IMR-90 (cell line): ENCODE measurements around the gene IL16. TPM values are rescaled to one million over a fixed set of nuclear protein-coding genes. Genes with fewer than 3 reads are reported as not detected.

Experiments used
- ATAC-seq: fragments of 200-7000 bp; cut with Tn5 transposase; 2 replicates; pipeline ENCODE4 v1.9.1; 2020; ENCODE audit warnings: low read depth, mild to moderate bottlenecking, moderate library complexity
- BruUV-seq: library from RNA; stranded (reverse); fragments of 400-500 nt; replicated peaks from 2 replicates; lab custom pipeline; 2021; lab: Mats Ljungman, UMichigan
- CTCF ChIA-PET: fragments of 300-600 bp; formaldehyde crosslinking; extraction: SDS; loops from one replicate; lab custom pipeline; 2021; ENCODE audit warnings: antibody characterized with exemption; lab: Yijun Ruan, JAX
- POLR2A ChIA-PET: fragments of 300-600 bp; sonication (Branson Sonifier 250); formaldehyde crosslinking; loops from one replicate; lab custom pipeline; 2022; ENCODE audit warnings: antibody characterized with exemption; ENCODE audit not compliant: unreplicated experiment; lab: Charles Lee
- DNase-seq: peaks from one replicate; pipeline ENCODE4 v3.0.0; 2013
- H2AFZ ChIP-seq: replicated peaks from 2 replicates; pipeline ENCODE3; 2013; ENCODE audit warnings: low read length, mild to moderate bottlenecking; ENCODE audit not compliant: poor library complexity
- H2AK5ac ChIP-seq: 2 replicates; pipeline ENCODE4 v1.6.1; 2013; ENCODE audit warnings: low read depth, low read length, inconsistent platforms
- H2AK9ac ChIP-seq: replicated peaks from 2 replicates; pipeline ENCODE3; 2013; ENCODE audit warnings: mild to moderate bottlenecking, low read depth, low read length, moderate library complexity; ENCODE audit not compliant: poor library complexity
- H2BK120ac ChIP-seq: 2 replicates; pipeline ENCODE4 v1.6.1; 2013; ENCODE audit warnings: low read depth, low read length, inconsistent platforms
- H2BK15ac ChIP-seq: 3 replicates; pipeline ENCODE4 v1.6.1; 2013; ENCODE audit warnings: low read depth, low read length, inconsistent platforms
- H2BK20ac ChIP-seq: 2 replicates; pipeline ENCODE4 v1.6.1; 2013; ENCODE audit warnings: low read depth, mild to moderate bottlenecking, inconsistent platforms, low read length, moderate library complexity
- H2BK5ac ChIP-seq: 2 replicates; pipeline ENCODE4 v1.6.1; 2013; ENCODE audit warnings: mild to moderate bottlenecking, low read depth, low read length, inconsistent platforms; ENCODE audit not compliant: poor library complexity, severe bottlenecking
- H3K14ac ChIP-seq: replicated peaks from 2 replicates; pipeline ENCODE4 v1.6.1; 2013; ENCODE audit warnings: low read depth, low read length, inconsistent platforms
- H3K18ac ChIP-seq: 2 replicates; pipeline ENCODE4 v1.6.1; 2013; ENCODE audit warnings: low read depth, low read length, control low read depth
- H3K23ac ChIP-seq: 2 replicates; pipeline ENCODE4 v1.6.1; 2013; ENCODE audit warnings: low read depth, low read length, inconsistent platforms
- H3K27ac ChIP-seq: 2 replicates; pipeline ENCODE4 v1.5.1; 2013; ENCODE audit warnings: mild to moderate bottlenecking, control low read depth, low read length; ENCODE audit not compliant: insufficient read depth
- H3K27me3 ChIP-seq: 2 replicates; pipeline ENCODE4 v1.6.1; 2013; ENCODE audit warnings: low read length; ENCODE audit not compliant: control insufficient read depth, insufficient read depth
- H3K36me3 ChIP-seq: 2 replicates; pipeline ENCODE4 v1.6.1; 2013; ENCODE audit warnings: low read length, mixed read lengths; ENCODE audit not compliant: control insufficient read depth, insufficient read depth
- H3K4ac ChIP-seq: 2 replicates; pipeline ENCODE4 v1.6.1; 2013; ENCODE audit warnings: low read depth, low read length, inconsistent platforms
- H3K4me1 ChIP-seq: 2 replicates; pipeline ENCODE4 v1.6.1; 2013; ENCODE audit warnings: low read length, mixed read lengths; ENCODE audit not compliant: control insufficient read depth, insufficient read depth
- H3K4me2 ChIP-seq: 2 replicates; pipeline ENCODE4 v1.6.1; 2013; ENCODE audit warnings: low read depth, mild to moderate bottlenecking, control low read depth, low read length, moderate library complexity
- H3K4me3 ChIP-seq: 2 replicates; pipeline ENCODE4 v1.5.1; 2013; ENCODE audit warnings: low read depth, mild to moderate bottlenecking, control low read depth, low read length, moderate library complexity; ENCODE audit not compliant: insufficient read depth
- H3K56ac ChIP-seq: 2 replicates; pipeline ENCODE4 v1.6.1; 2013; ENCODE audit warnings: low read length, inconsistent platforms; ENCODE audit not compliant: insufficient read depth; ENCODE audit errors: extremely low read depth
- H3K79me1 ChIP-seq, 2 experiments: 2 replicates each; pipeline ENCODE4 v1.6.1; 2013; ENCODE audit warnings: low read length in 2 of 2, inconsistent platforms in 1 of 2, low read depth in 1 of 2
- H3K9ac ChIP-seq: 2 replicates; pipeline ENCODE4 v1.6.1; 2013; ENCODE audit warnings: low read depth, low read length, control low read depth
- H3K9me1 ChIP-seq: 2 replicates; pipeline ENCODE4 v1.6.1; 2013; ENCODE audit warnings: low read length, inconsistent platforms; ENCODE audit not compliant: insufficient read depth
- H3K9me3 ChIP-seq: 2 replicates; pipeline ENCODE4 v1.6.1; 2013; ENCODE audit warnings: low read length; ENCODE audit not compliant: control insufficient read depth, insufficient read depth
- H4K20me1 ChIP-seq: 2 replicates; pipeline ENCODE4 v1.6.1; 2013; ENCODE audit warnings: low read length, inconsistent platforms; ENCODE audit not compliant: insufficient read depth
- H4K5ac ChIP-seq: 2 replicates; pipeline ENCODE4 v1.6.1; 2013; ENCODE audit warnings: mild to moderate bottlenecking, low read depth, low read length, control low read depth
- H4K8ac ChIP-seq, 2 experiments: 2 replicates each; pipeline ENCODE4 v1.6.1; 2013; ENCODE audit warnings: low read depth in 2 of 2, low read length in 2 of 2, control low read depth in 1 of 2, inconsistent platforms in 1 of 2
- H4K91ac ChIP-seq: 2 replicates; pipeline ENCODE4 v1.6.1; 2013; ENCODE audit warnings: low read depth, low read length, inconsistent platforms; ENCODE audit not compliant: insufficient read depth
- CEBPB ChIP-seq: IDR thresholded peaks from 2 replicates; pipeline ENCODE4 v1.6.1; 2012; ENCODE audit warnings: low read depth, low read length, improper control_type of control experiment
- CHD1 ChIP-seq: IDR thresholded peaks from 2 replicates; pipeline ENCODE4 v1.6.1; 2012; ENCODE audit warnings: low read depth, low read length, improper control_type of control experiment
- MAFK ChIP-seq: IDR thresholded peaks from 2 replicates; pipeline ENCODE4 v1.6.1; 2012; ENCODE audit warnings: low read depth, low read length, improper control_type of control experiment
- MAZ ChIP-seq: IDR thresholded peaks from 2 replicates; pipeline ENCODE4 v1.6.1; 2012; ENCODE audit warnings: low read depth, mild to moderate bottlenecking, low read length, improper control_type of control experiment, moderate library complexity, borderline replicate concordance
- RAD21 ChIP-seq: IDR thresholded peaks from 2 replicates; pipeline ENCODE4 v1.6.1; 2012; ENCODE audit warnings: low read length, improper control_type of control experiment
- WGBS, 2 experiments: methylation state at CpG; one replicate each; pipeline versions ENCODE4 v1.1.5 to v1.1.7; 2013; ENCODE audit warnings: missing lambda C conversion rate in 2 of 2; ENCODE audit not compliant: insufficient read length in 1 of 2; ENCODE audit errors: extremely low coverage in 2 of 2; 5-methylcytosine and 5-hydroxymethylcytosine counted together
- dilution Hi-C: fragments of 300-500 bp; cut with HindIII; formaldehyde crosslinking; loops from one replicate; pipeline ENCODE4 v1.14.3; 2018; ENCODE audit warnings: low sequenced_read_pairs; ENCODE audit not compliant: unreplicated experiment
- in situ Hi-C: fragments of 300-500 bp; cut with MboI; formaldehyde crosslinking; loops from 3 replicates; pipeline ENCODE4 v1.14.3; 2019; ENCODE audit warnings: low sequenced_read_pairs, inconsistent platforms, mixed read lengths
- intact Hi-C: fragments of 100-400 bp; cut with micrococcal nuclease; formaldehyde crosslinking; loops from 2 replicates; pipeline ENCODE4 v1.10.0; 2022
- polyA plus RNA-seq, 3 experiments: library from polyadenylated mRNA; depleted of rRNA; stranded (reverse); fragments of >200 nt; gene quantifications; 2 replicates each; pipeline ENCODE4 v1.2.3, GENCODE V29; 2012; ENCODE audit warnings: low replicate concordance in 1 of 3
- total RNA-seq: library from RNA; depleted of rRNA; stranded (reverse); fragments of >200 nt; gene quantifications from 2 replicates; pipeline ENCODE4 v1.2.3, GENCODE V29; 2012
- TF ChIP-seq, protein P1 (sequence below): fragments of 150-350 bp; IDR thresholded peaks from 2 replicates; pipeline ENCODE4 v1.6.1; 2016; ENCODE audit warnings: low read depth, mild to moderate bottlenecking, low read length, moderate library complexity, borderline replicate concordance

The IL16 gene
- total and polyA plus RNA-seq, 2 of the 4 experiments (the other 2 are of a cell fraction): 0.18 to 0.27 TPM

DNA sequence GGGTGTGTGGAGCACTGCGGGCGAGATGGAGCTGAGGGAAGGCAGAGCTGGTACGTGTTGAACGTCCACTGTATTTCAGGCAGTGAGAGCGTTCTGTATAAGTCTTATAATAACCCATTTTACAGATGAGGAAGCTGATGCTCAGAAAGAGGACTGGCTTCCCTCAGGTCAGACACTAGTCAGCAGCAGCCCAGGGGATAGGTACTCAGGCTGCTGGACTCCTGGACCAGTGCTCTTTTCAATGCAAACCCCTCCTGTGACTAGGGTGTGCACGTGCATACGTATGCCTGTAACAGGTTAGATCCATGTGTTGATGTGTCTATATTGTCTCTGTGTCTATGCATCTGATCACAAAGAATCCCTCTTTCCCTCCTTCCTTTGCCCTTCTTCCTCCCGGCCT lies 8.3 kb upstream of the IL16 start:
- peak overlapping the region; percentile 76 for H3K14ac ChIP-seq
- H3K4ac ChIP-seq: peak overlapping the region; percentile 97
- ChIA-PET CTCF (interaction anchor here (2.7 kb wide), 1 partner anchor 77 kb away, joined by 14 read pairs; no protein-coding TSS in a partner anchor), POLR2A (no interaction called here)
- intact Hi-C loops: loop anchor here (2.0 kb wide), 2 partner anchors 68 to 74 kb away; no protein-coding TSS in a partner anchor
- peak overlapping the region; percentile 95 for H4K5ac ChIP-seq
- no peak for DNase-seq
- peak overlapping the region; percentile 98 for H2AK5ac ChIP-seq
- BruUV-seq: no TSS peak
- no peak overlapping the region; the same call in 1 of the 2 replicates for H3K9ac ChIP-seq
- in situ Hi-C loops: no loop called here
- peak overlapping the region; percentile 99 for H2BK120ac ChIP-seq
- H2BK20ac ChIP-seq: peak overlapping the region; percentile 100
- peaks cover 22% of the 10 kb centered on the region for H3K9me1 ChIP-seq
- 93% methylated on average over 3 of the region's 8 CpGs; no CpG with 5 or more reads in 1 of the 2 experiments for WGBS, 2 experiments
- peak overlapping the region; percentile 3 to 87; a peak in 3 of 4 replicates for H4K8ac ChIP-seq
- dilution Hi-C loops: no loop called here
- no peak for ATAC-seq
- peak overlapping the region; percentile 90 for H2BK15ac ChIP-seq
- peak overlapping the region; percentile 95 for H4K91ac ChIP-seq
- H3K36me3 ChIP-seq: peaks cover 2% of the 10 kb centered on the region; the same call in 1 of the 2 replicates
- peak overlapping the region; percentile 58; the same call in 1 of the 2 replicates for H3K56ac ChIP-seq
- H3K4me3 ChIP-seq: no peak overlapping the region
- peak overlapping the region; percentile 6; the same call in 1 of the 2 replicates for H3K23ac ChIP-seq
- H3K79me1 ChIP-seq: peaks cover 0 to 15% of the 10 kb centered on the region in 2 experiments; a peak in 2 of 4 replicates
- H2AK9ac ChIP-seq: no peak overlapping the region
- H3K4me2 ChIP-seq: no peak overlapping the region
- H2AFZ ChIP-seq: no peak overlapping the region
- no peak for TF ChIP-seq MAFK
- TF ChIP-seq RAD21: no peak
- no peak for TF ChIP-seq CEBPB
- no peak for TF ChIP-seq CHD1
- TF ChIP-seq MAZ: no peak
- TF ChIP-seq, protein P1, sequence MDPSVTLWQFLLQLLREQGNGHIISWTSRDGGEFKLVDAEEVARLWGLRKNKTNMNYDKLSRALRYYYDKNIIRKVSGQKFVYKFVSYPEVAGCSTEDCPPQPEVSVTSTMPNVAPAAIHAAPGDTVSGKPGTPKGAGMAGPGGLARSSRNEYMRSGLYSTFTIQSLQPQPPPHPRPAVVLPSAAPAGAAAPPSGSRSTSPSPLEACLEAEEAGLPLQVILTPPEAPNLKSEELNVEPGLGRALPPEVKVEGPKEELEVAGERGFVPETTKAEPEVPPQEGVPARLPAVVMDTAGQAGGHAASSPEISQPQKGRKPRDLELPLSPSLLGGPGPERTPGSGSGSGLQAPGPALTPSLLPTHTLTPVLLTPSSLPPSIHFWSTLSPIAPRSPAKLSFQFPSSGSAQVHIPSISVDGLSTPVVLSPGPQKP: no peak
- peaks cover 35% of the 10 kb centered on the region for H3K4me1 ChIP-seq
- peak overlapping the region; percentile 96 for H3K18ac ChIP-seq
- H3K27ac ChIP-seq: peak overlapping the region; percentile 73; the same call in 1 of the 2 replicates
- H3K9me3 ChIP-seq: no peaks in the 10 kb centered on the region
- H4K20me1 ChIP-seq: no peaks in the 10 kb centered on the region
- H3K27me3 ChIP-seq: no peaks in the 10 kb centered on the region
- H2BK5ac ChIP-seq: peak overlapping the region; percentile 62
